Urothelium cell line (cell line): ENCODE measurements around the gene SERPINA12.

ENCODE experiments used
- DNase-seq: peaks from one replicate; pipeline ENCODE4 v3.0.0; 2011; ENCODE audit warnings: low spot score, mixed read lengths
- FAIRE-seq: peaks from 2 replicates; lab custom pipeline; 2011; peaks lifted over from hg19 to GRCh38; lab: Jason Lieb, UNC

SERPINA12 gene

DNA sequence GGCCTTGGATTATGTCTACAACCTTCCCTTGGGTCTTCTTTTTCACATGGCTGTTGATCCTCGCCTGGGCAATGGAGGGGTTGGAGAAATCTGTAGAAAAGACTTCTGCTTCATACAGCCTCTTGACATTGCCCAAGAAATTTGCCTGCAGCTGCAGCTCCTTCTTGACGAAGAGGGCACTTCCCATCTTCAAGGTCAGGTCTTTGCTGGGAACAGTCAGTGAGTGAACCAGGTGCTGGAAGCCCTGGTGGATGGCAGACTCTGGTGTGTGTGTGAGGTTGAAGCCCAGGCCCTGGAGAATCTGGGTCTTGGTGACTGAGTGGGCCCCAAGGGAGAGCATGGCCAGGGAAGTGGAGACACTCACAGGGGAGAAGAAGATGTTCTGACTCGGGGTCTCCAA is 40.0 kb downstream of the SERPINA12 start:
- FAIRE-seq (no peak), DNase-seq (no peak)

DNA sequence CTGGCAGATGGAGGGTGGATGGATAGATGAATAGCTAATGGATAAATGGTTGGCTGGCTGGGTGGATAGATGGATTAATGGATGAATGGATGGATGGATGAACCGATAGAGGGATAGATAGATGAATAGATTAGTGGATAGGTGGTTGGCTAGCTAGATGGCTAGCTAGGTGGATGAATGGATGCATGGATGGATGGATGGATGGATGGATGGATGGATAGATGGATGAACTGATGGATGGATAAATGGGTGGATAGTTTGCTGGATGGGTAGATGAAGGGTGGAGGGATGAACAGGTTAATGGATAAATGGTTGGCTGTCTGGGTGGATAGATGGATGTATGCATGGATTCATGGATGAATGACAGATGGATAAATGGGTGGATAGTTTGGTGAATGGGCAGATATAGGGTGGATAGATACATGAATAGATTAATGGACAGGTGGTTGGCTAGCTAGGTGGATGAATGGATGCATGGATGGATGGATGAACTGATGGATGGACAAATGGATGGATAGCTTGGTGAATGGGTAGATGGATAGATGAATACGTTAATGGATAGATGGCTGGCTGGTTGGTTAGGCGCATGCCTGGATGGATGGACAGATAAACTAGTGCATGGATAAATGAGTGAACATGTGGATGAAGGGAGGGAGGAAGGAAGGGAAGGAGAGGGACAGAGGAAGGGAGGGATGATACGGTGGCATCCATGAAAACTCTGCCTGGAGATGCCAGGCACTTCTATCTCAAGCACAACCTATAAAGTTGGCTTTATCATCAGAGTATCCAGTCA is 41.3 kb downstream of the SERPINA12 start:
- FAIRE-seq = no peak
- DNase-seq = no peak

DNA sequence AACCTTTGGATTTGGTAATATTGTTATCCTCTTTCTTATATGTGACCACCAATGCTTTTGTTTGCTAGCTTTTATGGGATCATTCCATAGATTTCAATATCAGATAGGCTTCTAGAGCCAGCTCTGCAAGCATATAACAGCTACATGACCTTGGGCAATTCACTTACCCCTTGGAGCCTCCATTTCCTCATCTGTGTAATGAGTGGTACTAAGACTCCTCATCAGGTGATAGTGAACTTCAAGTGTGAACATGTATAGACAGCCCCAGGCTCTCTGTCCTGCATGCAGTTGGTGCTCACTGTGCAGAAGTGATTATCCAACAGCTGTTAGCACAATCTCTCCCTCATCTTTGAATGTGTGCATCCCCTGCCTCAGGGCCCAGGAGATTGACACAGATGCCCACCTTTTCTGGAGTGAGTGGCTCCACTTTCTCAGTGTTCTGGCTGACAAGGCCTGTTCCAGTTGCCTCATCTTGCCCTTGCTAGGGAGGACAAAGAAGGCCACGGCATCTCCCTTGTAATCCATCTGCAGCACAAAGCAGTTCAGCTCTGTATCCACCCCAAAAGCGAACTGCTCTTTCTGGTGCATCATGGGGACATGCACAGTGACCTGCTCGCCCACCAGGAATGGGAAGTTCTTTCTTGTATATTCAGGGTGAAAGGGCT is 42.4 kb downstream of the SERPINA12 start:
- DNase-seq (no peak), FAIRE-seq (no peak)

DNA sequence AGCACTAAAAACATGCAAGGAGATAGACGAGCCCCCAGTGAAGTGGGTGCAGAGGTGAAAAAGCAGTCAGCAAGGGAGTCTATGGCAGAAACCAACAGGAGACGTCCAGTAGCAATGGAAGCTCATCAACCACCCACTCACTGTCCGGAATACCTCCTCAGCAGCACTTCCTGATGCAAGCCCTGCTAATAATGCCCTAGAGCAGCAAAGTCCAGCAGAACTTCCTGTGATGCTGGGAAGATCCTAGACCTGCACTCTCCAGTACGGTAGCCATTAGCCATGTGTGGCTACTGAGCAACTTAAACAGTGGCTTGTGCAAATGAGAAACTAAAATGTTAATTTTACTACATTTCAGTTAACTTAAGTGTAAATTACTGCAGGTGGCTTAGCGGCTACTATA is 44.2 kb downstream of the SERPINA12 start:
- FAIRE-seq = no peak
- DNase-seq = no peak

DNA sequence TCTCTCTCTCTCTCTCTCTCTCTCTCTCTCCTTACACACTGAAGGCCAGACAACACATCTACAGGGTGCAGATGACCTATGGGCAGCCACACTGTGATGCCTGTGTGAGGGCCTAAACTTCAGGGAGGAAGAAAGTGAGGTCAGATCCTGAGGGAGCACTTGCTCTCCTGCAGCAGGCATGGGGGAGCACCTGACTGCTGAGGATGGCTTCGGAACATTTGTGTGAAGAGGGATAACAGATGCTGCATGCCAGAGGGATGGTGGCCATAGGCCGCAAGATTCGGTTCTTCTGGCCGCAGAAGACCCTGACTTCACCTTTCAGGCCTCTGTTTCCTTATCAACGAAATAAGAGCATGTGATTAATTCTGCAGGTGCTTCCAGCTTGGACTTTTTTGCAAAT is 45.0 kb downstream of the SERPINA12 start:
- FAIRE-seq (no peak), DNase-seq (no peak)

DNA sequence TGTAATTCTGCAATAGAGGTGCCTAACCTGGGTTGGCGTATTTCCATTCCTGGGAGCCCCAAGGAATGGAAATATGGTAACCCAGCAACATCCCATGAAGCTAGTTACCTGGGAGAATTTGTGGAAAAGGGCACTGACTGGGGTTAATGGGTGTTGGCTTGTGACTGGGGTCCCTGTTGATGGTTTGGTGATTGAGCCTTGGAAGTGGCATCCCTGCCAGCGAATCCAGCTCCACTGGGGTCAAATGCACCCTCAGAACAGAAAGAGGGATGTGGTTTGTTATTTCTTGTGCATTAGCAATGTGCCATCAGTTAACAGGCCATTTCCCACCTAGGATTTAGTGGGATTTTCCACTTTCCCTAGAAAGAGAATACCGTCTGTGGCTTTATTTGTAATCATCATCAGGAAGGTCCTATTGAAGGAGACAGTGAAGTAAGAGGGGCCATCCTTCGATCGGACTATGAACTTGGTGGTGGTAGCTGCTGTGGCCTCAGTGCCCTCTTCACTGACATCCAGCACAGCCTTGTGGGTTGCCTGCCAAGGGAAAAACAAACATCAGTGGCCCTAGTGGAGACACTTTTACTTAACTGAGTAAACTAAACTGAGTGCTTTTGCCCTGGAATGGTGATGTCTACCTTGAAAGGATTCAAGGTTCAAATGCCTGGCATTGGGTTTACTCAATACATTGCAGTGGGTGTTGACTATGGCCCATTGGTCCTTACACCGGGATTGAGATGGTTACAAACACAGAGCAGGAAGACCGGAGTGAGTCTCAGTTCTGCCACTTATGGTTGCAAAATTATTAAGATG is 46.3 kb downstream of the SERPINA12 start:
- DNase-seq (no peak), FAIRE-seq (no peak)

DNA sequence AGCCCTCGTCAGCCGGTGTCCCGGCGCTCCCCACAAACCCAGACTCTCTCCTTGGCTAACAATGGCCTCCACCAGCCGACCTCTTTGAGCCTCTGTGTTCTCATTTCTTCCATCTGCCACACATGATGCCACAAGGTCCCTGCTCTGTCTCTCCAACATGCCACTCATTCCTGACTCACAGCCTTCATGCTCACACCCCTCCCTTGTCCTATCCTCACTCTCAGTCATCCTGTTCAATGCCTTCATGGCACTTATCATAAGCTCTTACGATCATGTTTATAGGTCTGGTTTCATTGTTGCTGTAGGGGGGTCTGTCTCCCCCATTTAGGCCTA is 47.1 kb downstream of the SERPINA12 start:
- DNase-seq = no peak
- FAIRE-seq = no peak

DNA sequence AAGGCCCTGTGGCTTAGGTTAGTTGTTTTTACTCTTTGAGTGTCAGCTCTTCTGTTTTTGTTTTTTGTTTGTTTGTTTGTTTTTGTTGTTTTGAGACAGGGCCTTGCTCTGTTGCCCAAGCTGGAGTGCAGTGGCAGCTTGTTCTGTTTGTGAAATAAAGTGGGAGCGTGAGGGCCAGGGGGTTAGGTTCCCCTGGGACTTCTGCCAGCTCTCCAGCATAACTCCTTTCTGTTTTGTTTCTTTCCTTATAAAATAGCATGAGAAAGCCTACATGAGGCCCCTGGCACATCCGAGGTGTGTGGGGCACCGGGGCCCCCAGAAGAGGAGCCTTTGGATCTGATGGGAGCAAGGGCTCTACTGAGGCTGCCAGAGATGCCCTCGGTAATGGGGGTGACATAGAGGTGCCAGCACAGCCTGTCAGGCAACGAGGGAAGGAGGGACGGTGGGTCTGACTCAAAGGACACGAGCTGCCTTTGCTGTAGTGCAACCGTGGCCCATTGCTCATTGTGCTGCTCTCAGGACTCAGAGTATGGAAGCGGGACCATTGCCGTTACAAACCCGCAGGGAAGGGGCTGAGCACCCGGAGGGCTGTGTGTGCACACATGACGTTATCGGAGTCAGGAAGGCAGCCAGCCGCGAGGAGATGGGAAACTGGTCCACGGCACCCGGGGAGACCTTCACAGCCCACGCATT is 47.6 kb downstream of the SERPINA12 start:
- DNase-seq (no peak), FAIRE-seq (no peak)

DNA sequence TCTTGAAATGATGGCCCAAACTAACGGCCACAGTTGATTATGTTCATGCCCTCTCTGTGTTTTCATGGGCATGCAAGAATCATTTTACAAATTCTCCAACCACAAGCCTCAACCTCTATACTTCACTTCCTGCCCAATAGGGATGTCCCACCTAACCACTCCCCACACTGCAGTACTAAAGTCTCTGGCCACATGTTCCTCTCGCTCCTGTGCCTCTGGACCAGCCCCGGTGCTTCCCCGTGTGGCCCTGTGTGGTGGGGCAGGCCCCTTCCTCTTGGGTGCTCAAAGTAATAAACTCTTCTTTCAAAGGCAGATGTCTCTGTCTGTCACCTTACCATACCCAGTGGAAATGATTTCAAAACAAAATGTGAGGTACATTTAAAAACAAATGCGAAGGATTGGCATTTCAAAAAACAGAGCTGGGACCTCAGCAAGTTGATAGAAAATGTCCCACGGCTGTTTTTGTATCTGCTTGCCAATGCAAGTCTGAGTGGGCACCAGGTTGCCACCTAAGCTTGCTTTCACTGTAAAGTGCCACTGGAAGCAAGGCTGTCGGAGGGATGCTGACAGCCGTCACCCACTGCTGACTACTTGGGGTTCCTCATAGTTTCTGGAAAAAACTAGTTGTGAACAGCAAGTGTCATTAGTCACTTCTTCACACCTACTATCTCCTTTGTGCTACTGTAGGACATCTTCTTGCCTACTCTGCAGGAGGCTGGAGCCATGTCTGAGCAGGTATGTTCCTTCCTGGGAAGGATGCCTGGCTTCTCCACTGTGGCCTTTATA is 48.4 kb downstream of the SERPINA12 start:
- no peak for DNase-seq
- FAIRE-seq = no peak

DNA sequence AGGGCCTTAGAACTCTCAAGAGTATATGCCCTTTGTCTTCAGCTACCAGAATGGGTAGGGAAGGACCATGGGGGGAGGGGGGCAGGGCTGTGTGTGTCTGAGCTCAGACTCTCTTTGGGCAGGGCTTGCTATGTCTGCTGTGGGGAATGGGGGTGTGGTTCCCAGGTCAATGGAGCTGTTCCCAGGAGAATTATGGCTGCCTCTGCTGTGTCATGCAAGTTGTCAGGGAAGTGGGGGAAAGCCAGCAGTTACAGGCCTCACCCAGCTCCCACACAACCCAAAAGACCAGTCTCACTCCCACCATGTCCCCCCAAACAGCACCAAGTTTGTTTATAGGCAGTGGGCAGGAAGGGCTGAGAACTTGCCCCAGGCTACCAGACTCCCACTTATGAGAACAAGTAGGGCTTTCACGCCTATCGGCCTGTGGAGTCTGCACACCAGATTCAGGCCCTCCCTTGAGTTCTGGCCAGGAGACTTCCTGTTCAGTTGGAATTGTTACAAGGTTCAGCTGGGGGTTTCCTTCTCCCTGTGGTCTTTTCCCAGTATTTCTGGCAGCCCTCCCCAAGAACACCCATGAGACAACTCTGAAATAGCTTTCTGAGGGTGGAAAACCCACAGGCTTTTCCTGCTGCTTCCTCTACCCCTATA is 50.6 kb downstream of the SERPINA12 start:
- no peak for FAIRE-seq
- DNase-seq = no peak

DNA sequence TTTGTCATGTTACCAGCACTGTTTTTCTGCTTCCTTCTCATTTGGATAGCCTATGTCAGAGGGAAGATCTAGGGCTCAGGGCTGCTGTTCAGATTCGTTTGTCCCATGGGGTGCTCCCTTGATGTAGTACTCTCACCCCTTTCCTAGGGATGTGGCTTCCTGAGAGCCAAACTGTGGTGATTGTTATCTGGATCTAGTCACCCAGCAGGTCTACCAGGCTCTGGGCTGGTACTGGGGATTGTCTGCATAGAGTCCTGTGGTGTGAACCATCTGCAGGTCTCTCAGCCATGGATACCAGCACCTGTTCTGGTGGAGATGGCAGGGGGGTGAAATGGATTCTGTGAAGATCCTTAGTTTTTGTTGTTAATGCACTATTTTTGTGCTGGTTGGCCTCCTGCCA is 51.2 kb downstream of the SERPINA12 start:
- DNase-seq = no peak
- FAIRE-seq = no peak

DNA sequence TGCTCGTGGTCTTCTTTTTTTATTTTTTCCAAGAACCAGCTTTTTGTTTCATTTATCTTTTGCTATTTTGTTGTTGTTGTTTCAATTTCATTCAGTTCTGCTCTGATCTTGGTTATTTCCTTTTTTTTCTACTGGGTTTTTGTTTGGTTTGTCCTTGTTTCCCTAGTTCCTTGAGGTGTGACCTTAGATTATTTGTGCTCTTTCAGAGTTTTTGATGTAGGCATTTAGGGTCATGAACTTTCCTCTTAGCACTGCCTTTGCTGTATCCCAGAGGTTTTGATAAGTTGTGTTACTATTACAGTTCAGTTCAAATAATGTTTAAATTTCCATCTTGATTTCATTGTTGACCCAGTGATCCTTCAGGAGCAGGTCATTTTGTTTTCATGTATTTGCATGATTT is 53.3 kb downstream of the SERPINA12 start:
- FAIRE-seq = no peak
- DNase-seq = no peak

DNA sequence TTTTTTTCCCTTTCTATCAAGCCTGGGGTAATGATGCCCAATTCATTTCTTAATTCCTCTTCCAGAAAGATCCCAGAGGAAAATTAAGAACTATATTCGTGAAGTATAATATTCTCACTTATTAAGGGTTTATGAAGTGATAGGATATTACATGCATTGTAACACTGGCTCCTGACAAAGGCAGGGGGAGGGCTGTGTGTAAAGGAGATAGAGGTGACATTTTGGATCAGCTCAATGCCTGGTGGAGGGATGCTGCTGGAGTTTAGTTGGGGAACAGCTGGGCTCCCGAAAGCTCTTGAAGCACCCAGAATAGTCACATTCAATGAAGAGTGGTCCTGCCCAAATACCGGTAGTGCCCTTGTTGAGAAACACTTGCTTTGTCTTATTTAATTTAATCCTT is 57.4 kb downstream of the SERPINA12 start:
- FAIRE-seq = no peak
- DNase-seq = no peak

DNA sequence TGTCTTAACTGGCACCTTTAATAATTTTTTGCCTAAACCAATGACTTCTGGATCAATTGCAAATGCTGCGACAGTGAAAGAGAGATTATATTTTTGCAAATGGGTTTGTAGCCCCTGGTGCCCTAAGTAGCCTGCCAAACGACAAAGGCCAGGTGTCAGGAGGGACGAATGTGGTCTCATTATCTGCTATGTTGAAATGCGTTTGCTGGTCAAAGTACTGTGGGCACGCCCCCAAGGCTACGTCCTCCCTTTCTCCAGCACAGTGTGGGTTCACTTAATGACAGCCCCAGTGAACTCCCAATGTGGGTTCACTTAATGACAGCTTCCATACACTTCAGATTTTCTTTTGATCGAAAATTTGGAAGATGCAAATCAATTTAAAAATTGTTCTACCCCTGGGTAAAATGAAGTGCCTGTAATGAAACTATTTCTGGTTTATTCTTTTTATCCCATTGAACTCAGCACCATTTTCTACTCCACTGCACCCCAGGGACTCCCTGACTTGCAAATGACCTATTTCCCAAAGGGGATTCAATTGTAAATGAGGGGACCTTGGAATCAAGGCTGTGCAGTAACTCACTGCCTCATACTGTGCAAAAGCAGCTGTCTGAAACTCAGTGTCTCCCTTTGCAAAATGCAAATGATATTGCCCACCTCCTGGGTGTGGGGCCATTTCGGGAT is 58.0 kb downstream of the SERPINA12 start:
- no peak for DNase-seq
- FAIRE-seq = no peak

DNA sequence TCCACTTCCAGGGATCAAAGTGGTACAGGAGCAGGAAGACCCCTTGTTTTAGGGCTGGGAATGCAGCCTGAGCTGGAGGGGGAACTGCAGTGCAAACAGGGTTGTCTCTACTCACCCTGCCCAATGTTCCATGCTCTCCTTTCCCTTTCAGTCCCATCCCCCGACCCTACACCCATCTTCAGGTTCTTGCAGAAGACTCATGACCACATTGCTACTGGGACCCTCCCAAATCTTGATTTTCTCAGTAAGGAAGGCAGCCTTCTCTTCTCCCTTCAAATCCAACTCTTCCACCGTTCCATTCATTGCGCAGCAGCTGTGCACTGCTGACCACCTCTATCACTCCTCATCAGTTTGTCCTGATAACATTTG is 58.6 kb downstream of the SERPINA12 start:
- FAIRE-seq = no peak
- no peak for DNase-seq

DNA sequence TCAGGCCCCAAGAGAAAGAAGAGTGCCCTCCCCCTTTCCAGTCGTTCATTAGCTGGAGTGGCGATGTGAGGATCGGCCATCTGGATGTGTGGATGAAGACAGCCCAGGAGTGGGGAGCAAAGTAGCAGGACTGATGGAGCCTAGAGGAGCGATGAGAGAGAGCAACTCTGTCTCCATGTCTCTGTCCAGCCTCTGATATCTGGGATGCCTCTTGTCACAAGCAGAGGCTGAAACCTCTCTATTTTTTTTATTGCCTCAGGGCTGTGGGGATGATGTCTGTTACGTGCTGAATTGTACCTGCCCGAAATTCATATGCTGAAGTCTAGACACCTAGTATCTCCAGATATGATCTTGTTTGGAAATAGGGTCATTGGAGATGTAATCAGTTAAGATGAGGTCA is 59.3 kb downstream of the SERPINA12 start:
- DNase-seq (no peak), FAIRE-seq (no peak)

DNA sequence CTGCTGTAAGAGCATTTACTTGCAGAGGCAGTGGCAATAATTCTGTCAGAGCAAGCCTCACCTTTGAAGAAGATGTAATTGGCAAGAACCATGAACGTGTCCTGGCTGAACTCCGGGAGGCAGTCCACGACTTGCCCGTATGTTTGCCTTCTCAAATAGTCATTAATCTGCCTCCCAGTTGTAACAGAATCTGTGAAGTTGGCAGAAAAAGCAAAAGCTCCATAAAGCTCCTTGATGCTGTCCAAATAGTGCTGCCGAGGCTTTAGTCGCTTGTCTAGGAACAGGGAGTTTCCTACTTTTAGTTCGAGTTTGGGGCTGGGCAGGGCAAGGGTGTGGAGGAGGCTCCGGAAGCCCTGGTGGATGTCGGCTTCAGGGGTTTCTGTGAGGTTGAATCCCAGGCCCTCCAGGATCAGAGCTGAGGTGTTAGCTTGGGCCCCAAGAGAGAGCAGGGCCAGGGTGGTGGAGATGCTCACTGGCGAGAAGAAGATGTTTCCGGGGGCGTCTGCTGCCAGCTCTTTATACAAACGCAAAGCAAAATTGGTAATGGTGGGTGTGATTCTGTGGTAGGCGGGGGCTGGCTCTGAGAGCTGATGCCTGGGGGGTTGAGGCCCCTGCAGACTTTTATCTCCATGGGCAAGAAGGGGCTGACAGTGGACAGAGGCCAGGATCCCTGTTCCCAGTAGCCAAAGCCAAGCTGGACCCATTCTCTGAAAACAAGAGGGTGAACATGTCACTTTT is 61.0 kb downstream of the SERPINA12 start:
- FAIRE-seq (no peak), DNase-seq (no peak)

DNA sequence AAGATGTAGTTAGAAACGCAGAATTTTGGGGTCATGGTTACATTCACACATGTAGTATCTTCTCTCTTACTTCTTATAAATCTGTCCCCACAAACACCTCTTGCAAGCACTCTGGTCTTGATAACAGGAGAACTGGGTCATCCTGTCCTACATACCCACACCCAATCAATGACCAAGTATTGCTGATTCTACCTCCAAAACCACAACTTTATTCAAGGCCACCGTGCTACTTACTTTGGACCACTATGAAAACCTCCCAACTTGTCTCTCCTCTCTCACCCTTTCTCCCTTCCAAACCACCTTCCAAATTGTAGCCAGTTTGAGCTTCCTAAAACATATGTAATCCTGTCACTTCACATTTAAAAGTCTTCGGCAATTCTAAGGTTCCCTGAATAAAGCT is 62.1 kb downstream of the SERPINA12 start:
- DNase-seq = no peak
- no peak for FAIRE-seq

DNA sequence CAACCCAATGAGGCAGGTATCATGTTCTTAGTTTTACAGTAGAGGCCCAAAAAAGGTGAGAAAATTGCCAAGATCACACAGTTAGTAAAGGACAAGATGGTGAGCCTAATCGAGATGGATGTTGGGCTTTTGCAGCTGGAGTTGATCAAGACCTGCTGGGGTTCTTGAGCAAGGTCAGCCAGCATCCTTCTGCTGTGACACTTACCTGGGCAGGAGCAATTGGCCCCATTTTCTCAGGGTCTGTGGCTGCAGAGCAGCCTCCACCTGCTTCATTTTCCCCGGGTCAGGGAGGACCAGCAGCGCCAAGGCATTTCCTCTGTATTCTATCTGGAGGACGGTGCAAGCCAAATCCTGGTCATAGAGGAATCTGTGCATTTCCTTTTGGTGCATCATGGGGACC is 63.1 kb downstream of the SERPINA12 start:
- DNase-seq (no peak), FAIRE-seq (no peak)
